ENCODE measurements around the gene LBH. TPM values are rescaled to one million over a fixed set of nuclear protein-coding genes. Genes with fewer than 3 reads are reported as not detected.

Gene LBH
- polyA plus RNA-seq, 2 donors: 3.1 to 4.5 TPM

- 1% methylated on average over 56 to 70 of the region's 70 CpGs for WGBS, 2 donors
- Histone ChIP-seq H3K4me1 (ENCODE audit: control insufficient read depth in 2 of 2, insufficient read depth in 2 of 2, low read length in 1 of 2) (peaks cover 3 to 6% of the 10 kb centered on the region in 2 donors), H3K9me3 (ENCODE audit: control insufficient read depth in 2 of 2, insufficient read depth in 1 of 2, low read depth in 1 of 2, low read length in 1 of 2) (no peaks in the 10 kb centered on the region), H3K36me3 (ENCODE audit: control insufficient read depth in 2 of 2, insufficient read depth in 2 of 2, low read length in 1 of 2) (no peaks in the 10 kb centered on the region), H3K27me3 (ENCODE audit: control insufficient read depth in 1 of 2, insufficient read depth in 2 of 2, low read length in 2 of 2) (no peaks in the 10 kb centered on the region), H3K27ac (ENCODE audit: low read depth in 2 of 2, low read length in 1 of 2) (peak overlapping the region; percentile 80 to 86), H3K4me3 (ENCODE audit: low read depth in 1 of 2, low read length in 2 of 2) (peak overlapping the region; percentile 49 to 64)
Measured at GRCh38 chr2:30231996-30232800, 864 bp downstream of the LBH start.

- no peaks in the 10 kb centered on the region for H3K36me3 ChIP-seq (ENCODE audit: control insufficient read depth in 2 of 2, insufficient read depth in 2 of 2, low read length in 1 of 2)
- H3K4me1 ChIP-seq (ENCODE audit: control insufficient read depth in 2 of 2, insufficient read depth in 2 of 2, low read length in 1 of 2): peaks cover 6% of the 10 kb centered on the region in 2 donors
- H3K27me3 ChIP-seq (ENCODE audit: control insufficient read depth in 1 of 2, insufficient read depth in 2 of 2, low read length in 2 of 2): no peaks in the 10 kb centered on the region
- peak overlapping the region; percentile 49 to 64 for H3K4me3 ChIP-seq (ENCODE audit: low read depth in 1 of 2, low read length in 2 of 2)
- WGBS, 2 donors: 4 to 6% methylated on average over 8 of the region's 8 CpGs
- no peaks in the 10 kb centered on the region for H3K9me3 ChIP-seq (ENCODE audit: control insufficient read depth in 2 of 2, insufficient read depth in 1 of 2, low read depth in 1 of 2, low read length in 1 of 2)
- peak overlapping the region; percentile 80 to 86 for H3K27ac ChIP-seq (ENCODE audit: low read depth in 2 of 2, low read length in 1 of 2)
Measured at GRCh38 chr2:30232801-30233130, 1.4 kb downstream of the LBH start.

- Histone ChIP-seq H3K36me3 (ENCODE audit: control insufficient read depth in 2 of 2, insufficient read depth in 2 of 2, low read length in 1 of 2) (no peaks in the 10 kb centered on the region), H3K27ac (ENCODE audit: low read depth in 2 of 2, low read length in 1 of 2) (no peak overlapping the region), H3K4me1 (ENCODE audit: control insufficient read depth in 2 of 2, insufficient read depth in 2 of 2, low read length in 1 of 2) (peaks cover 6 to 8% of the 10 kb centered on the region in 2 donors), H3K9me3 (ENCODE audit: control insufficient read depth in 2 of 2, insufficient read depth in 1 of 2, low read depth in 1 of 2, low read length in 1 of 2) (no peaks in the 10 kb centered on the region), H3K4me3 (ENCODE audit: low read depth in 1 of 2, low read length in 2 of 2) (peak overlapping the region; percentile 49 to 64), H3K27me3 (ENCODE audit: control insufficient read depth in 1 of 2, insufficient read depth in 2 of 2, low read length in 2 of 2) (no peaks in the 10 kb centered on the region)
- WGBS, 2 donors: 51% methylated on average over 4 of the region's 4 CpGs
Measured at GRCh38 chr2:30233271-30234009, 2.1 kb downstream of the LBH start.

- Histone ChIP-seq H3K4me1 (ENCODE audit: control insufficient read depth in 2 of 2, insufficient read depth in 2 of 2, low read length in 1 of 2) (peaks cover 6 to 8% of the 10 kb centered on the region in 2 donors), H3K36me3 (ENCODE audit: control insufficient read depth in 2 of 2, insufficient read depth in 2 of 2, low read length in 1 of 2) (no peaks in the 10 kb centered on the region), H3K27ac (ENCODE audit: low read depth in 2 of 2, low read length in 1 of 2) (peak overlapping the region; percentile 40 to 48), H3K27me3 (ENCODE audit: control insufficient read depth in 1 of 2, insufficient read depth in 2 of 2, low read length in 2 of 2) (no peaks in the 10 kb centered on the region), H3K4me3 (ENCODE audit: low read depth in 1 of 2, low read length in 2 of 2) (peak overlapping the region in 1 of 2 donors; percentile 64), H3K9me3 (ENCODE audit: control insufficient read depth in 2 of 2, insufficient read depth in 1 of 2, low read depth in 1 of 2, low read length in 1 of 2) (no peaks in the 10 kb centered on the region)
- 32 to 34% methylated on average over 12 of the region's 12 CpGs for WGBS, 2 donors
Measured at GRCh38 chr2:30234180-30234971, 3.0 kb downstream of the LBH start.

GRCh38 chr2:30235008-30235655, 3.8 kb downstream of the LBH start:
- Histone ChIP-seq H3K4me1 (ENCODE audit: control insufficient read depth in 2 of 2, insufficient read depth in 2 of 2, low read length in 1 of 2) (peaks cover 6 to 8% of the 10 kb centered on the region in 2 donors), H3K27me3 (ENCODE audit: control insufficient read depth in 1 of 2, insufficient read depth in 2 of 2, low read length in 2 of 2) (no peaks in the 10 kb centered on the region), H3K9me3 (ENCODE audit: control insufficient read depth in 2 of 2, insufficient read depth in 1 of 2, low read depth in 1 of 2, low read length in 1 of 2) (no peaks in the 10 kb centered on the region), H3K27ac (ENCODE audit: low read depth in 2 of 2, low read length in 1 of 2) (peak overlapping the region in 1 of 2 donors; percentile 29), H3K4me3 (ENCODE audit: low read depth in 1 of 2, low read length in 2 of 2) (no peak overlapping the region), H3K36me3 (ENCODE audit: control insufficient read depth in 2 of 2, insufficient read depth in 2 of 2, low read length in 1 of 2) (no peaks in the 10 kb centered on the region)
- 87% methylated on average over 6 of the region's 6 CpGs for WGBS, 2 donors

GRCh38 chr2:30235859-30236535, 4.7 kb downstream of the LBH start:
- Histone ChIP-seq H3K4me3 (ENCODE audit: low read depth in 1 of 2, low read length in 2 of 2) (no peak overlapping the region), H3K4me1 (ENCODE audit: control insufficient read depth in 2 of 2, insufficient read depth in 2 of 2, low read length in 1 of 2) (peaks cover 3 to 8% of the 10 kb centered on the region in 2 donors)

GRCh38 chr2:30236591-30237238, 5.4 kb downstream of the LBH start:
- H3K4me3 ChIP-seq (ENCODE audit: low read depth in 1 of 2, low read length in 2 of 2): no peak overlapping the region
- H3K27ac ChIP-seq (ENCODE audit: low read depth in 2 of 2, low read length in 1 of 2): peak overlapping the region in 1 of 2 donors; percentile 16
- H3K9me3 ChIP-seq (ENCODE audit: control insufficient read depth in 2 of 2, insufficient read depth in 1 of 2, low read depth in 1 of 2, low read length in 1 of 2): no peaks in the 10 kb centered on the region
- no peaks in the 10 kb centered on the region for H3K27me3 ChIP-seq (ENCODE audit: control insufficient read depth in 1 of 2, insufficient read depth in 2 of 2, low read length in 2 of 2)
- no peaks in the 10 kb centered on the region for H3K36me3 ChIP-seq (ENCODE audit: control insufficient read depth in 2 of 2, insufficient read depth in 2 of 2, low read length in 1 of 2)
- WGBS, 2 donors: 57 to 73% methylated on average over 8 of the region's 8 CpGs
- H3K4me1 ChIP-seq (ENCODE audit: control insufficient read depth in 2 of 2, insufficient read depth in 2 of 2, low read length in 1 of 2): peaks cover 3 to 8% of the 10 kb centered on the region in 2 donors

More at GRCh38 chr2:30235859-30236535, 4.7 kb downstream of the LBH start:
- H3K9me3 ChIP-seq (ENCODE audit: control insufficient read depth in 2 of 2, insufficient read depth in 1 of 2, low read depth in 1 of 2, low read length in 1 of 2): no peaks in the 10 kb centered on the region
- no peaks in the 10 kb centered on the region for H3K36me3 ChIP-seq (ENCODE audit: control insufficient read depth in 2 of 2, insufficient read depth in 2 of 2, low read length in 1 of 2)
- 72 to 80% methylated on average over 4 of the region's 4 CpGs for WGBS, 2 donors
- no peak overlapping the region for H3K27ac ChIP-seq (ENCODE audit: low read depth in 2 of 2, low read length in 1 of 2)
- no peaks in the 10 kb centered on the region for H3K27me3 ChIP-seq (ENCODE audit: control insufficient read depth in 1 of 2, insufficient read depth in 2 of 2, low read length in 2 of 2)

- no peaks in the 10 kb centered on the region for H3K27me3 ChIP-seq (ENCODE audit: control insufficient read depth in 1 of 2, insufficient read depth in 2 of 2, low read length in 2 of 2)
- no peaks in the 10 kb centered on the region for H3K36me3 ChIP-seq (ENCODE audit: control insufficient read depth in 2 of 2, insufficient read depth in 2 of 2, low read length in 1 of 2)
- H3K4me3 ChIP-seq (ENCODE audit: low read depth in 1 of 2, low read length in 2 of 2): no peak overlapping the region
- WGBS, 2 donors: 55 to 67% methylated on average over 8 of the region's 8 CpGs
- peaks cover 0 to 8% of the 10 kb centered on the region in 2 donors for H3K4me1 ChIP-seq (ENCODE audit: control insufficient read depth in 2 of 2, insufficient read depth in 2 of 2, low read length in 1 of 2)
- peak overlapping the region; percentile 26 to 33 for H3K27ac ChIP-seq (ENCODE audit: low read depth in 2 of 2, low read length in 1 of 2)
- H3K9me3 ChIP-seq (ENCODE audit: control insufficient read depth in 2 of 2, insufficient read depth in 1 of 2, low read depth in 1 of 2, low read length in 1 of 2): no peaks in the 10 kb centered on the region
Measured at GRCh38 chr2:30237239-30237965, 6.1 kb downstream of the LBH start.
